ENCODE measurements around the gene COL26A1.
A peak's percentile ranks its signal among the peaks of the same experiment; 100 is the strongest.
"Not testable (repeated sequence)": the region's sequence is repeated elsewhere in the genome, so short reads cannot be mapped to it uniquely, and the experiment has no call there.

Gene COL26A1

DNA sequence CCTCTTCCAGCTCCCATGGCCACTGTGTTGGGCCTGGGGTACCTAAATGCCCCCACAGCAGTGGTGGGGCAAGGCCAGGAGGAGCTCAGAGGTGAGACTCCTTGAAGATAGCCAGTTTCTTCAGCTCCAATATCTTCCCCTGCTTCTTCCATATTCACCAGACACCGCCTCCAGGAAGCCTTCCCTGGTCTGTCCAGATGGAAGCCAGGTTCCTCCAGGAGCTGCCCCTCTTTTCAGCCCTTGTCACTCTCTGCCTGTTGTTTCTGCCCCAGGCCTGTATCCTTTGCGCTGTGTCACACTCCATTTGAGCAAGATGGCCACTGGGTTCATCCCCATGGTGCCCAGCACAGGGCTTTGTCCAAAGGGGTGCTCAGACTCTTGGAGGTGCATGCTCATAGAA, 138.7 kb downstream of the COL26A1 start:
- no peak for DNase-seq (ENCODE audit: low spot score)

DNA sequence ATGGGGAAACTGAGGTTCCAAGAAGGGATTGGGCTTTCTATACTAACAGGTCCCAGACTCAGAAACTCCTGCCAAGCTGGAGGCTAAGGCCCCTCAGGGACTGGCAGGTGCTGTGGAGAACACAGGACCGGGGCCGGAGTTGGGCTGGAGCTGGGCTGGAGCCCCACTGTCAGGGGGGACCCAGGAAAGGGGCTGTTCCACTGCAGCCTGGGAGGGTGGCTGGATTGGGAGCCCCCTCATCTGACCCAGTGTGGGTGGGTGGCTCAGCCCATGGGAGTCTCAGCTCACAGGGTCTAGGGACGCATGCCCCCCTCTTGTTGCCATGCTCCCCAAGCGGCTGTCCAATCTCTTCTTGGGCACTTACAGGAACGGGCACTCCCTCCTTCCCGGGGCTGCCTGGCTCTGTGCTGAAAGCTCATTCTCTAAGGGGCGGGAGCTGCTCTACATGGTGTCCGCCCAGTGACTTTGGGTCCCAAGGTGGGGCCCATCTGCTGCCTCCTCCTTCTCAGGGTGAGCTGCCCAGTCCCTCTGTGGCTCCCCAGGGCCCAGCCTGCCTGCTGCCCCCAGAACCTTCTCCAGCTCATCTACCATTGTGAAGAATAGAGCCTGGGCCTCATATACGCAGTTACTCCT, 139.9 kb downstream of the COL26A1 start:
- DNase-seq (ENCODE audit: low spot score) = no peak

DNA sequence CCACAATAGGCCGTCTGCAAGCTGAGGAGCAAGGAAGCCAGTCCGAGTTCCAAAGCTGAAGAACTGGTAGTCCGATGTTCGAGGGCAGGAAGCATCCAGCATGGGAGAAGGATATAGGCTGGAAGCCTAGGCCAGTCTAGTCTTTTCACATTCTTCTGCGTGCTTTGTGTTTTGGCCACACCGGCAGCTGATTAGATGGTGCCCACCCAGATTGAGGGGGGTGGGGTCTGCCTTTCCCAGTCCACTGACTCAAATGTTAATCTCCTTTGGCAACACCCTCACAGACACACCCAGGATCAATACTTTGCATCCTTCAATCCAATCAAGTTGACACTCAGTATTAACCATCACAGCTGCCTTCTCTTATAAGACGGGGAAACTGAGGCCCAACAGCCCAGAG, 142.8 kb downstream of the COL26A1 start:
- not testable (repeated sequence) for DNase-seq (ENCODE audit: low spot score)

DNA sequence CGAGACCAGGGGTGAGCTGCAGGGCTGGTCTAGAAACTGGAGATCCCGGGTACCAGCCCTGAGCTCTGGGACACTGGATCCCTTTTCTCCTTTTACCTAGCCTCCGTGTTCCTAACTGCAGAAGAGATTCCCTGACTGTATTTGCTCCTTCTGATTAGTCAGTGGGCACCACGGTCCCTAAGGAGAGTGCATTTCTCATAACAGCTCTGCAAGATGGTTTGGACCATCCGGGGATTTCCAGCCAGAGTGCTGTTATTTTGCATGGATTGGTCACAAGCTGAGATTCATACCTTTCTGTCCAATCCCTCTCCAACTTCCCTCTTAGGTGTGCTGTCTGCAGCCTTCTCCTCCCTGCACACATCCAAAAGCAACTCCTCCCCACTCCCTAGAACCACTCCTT, 143.9 kb downstream of the COL26A1 start:
- DNase-seq (ENCODE audit: low spot score) = no peak

DNA sequence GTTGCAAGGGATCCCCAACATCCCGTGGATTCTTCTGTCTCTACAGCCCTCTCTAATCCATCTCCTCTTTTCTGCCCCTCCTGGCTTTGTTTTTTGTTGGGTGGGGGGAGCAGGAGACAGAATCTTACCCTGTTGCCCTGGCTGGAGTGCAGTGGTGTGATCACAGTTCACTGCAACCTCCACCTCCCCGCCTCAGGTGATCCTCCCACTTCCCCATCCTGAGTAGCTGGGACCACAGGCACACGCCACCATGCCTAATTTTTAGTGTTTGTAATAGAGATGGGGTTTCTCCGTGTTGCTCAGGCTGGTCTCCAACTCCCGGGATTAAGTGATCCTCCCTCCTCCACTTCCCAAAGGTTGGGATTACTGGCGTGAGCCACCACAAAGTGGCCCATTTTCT, 144.7 kb downstream of the COL26A1 start:
- no peak for DNase-seq (ENCODE audit: low spot score)

DNA sequence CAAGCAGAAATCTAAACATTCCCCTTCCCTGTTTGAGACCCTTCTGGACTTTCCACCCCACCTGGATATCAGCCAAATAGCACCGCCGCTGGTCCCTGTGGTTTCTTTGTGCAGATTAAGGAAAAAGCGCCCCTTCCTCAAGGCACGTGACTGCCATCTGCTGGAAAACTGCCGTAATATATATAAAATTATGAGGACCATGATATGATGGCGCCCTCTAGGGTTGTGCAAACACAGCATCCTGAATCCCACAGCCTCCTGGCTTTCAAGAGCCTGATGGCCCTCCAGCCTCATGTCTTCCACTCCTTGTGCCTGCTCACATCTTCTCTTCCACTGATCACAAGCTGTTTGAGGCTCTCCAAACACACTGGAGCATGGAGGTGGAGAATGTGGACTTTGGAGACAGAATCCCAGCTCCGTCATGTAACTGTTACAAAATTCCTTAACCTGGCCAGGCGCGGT, 145.1 kb downstream of the COL26A1 start:
- DNase-seq (ENCODE audit: low spot score) = peak; percentile 74

DNA sequence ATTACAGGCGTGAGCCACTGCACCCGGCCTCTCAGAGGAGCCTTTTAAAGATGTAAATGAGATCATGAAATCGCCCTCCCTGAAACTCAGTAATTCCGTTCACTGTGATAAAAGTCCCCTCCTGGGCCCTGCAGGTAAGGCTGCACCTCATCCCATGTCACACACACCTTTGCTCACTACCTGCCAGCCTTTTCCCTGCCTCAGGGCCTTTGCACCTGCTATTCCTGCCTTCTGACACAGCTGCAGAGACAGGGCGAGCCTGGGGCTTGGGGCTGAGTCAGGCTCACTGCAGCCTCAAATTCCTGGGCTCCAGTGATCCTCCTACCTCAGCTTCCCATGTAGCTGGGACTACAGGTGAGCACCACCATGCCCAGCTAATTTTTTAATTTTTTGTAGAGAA, 147.6 kb downstream of the COL26A1 start:
- DNase-seq (ENCODE audit: low spot score) = no peak

DNA sequence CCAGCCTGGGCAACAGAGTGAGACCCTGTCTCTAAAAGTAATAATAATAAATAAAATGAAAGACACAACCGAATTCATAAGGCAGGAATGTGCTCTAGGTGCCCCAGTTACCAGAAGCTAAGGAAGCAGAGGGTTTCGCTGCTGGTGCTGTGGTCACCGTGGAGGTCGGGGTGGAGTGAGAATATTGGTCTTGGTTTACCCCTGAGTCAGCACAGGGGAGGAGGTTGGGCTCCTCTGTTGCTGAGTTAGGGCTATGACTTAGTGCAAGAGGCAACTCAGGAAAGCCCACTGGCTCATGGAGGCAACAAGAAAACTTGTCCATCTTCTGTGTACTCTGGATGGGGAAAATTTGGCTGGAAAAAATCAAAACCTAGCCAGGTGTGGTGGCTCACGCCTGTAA, 149.3 kb downstream of the COL26A1 start:
- no peak for DNase-seq (ENCODE audit: low spot score)

DNA sequence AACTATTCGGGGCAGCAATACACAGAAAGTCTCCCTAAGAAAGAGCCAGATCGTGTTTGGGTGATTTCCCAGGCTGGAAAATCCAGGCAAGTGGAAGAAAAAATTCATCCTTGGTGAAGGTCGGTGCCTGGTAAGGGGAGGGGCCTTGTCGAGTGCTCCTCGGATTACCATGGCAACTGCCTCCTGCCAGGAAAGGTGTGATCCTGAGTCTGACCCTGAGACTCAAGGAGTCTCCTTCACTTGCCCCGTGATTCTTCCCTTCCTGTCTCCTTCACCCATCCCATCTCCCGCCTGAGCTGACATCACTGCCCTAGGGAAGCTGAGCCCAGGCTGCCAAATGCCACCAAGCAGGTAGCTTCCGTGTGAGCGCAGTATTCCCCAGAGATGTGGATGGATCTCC, 154.2 kb downstream of the COL26A1 start:
- no peak for DNase-seq (ENCODE audit: low spot score)

DNA sequence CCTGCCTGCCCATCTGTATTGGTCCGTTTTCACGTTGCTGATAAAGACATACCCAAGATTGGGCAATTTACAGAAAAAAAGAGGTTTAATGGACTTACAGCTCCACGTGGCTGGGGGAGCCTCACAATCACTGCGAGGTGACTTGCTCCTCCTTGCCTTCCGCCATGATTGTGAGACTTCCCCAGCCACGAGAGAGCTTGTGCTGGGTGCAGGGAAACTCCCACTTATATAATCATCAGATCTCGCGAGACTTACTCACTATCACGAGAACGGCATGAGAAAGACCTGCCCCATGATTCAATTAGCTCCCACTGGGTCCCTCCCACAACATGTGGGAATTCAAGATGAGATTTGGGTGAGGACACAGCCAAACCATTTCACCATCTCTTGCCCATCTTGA, 154.6 kb downstream of the COL26A1 start:
- no peak for DNase-seq (ENCODE audit: low spot score)

DNA sequence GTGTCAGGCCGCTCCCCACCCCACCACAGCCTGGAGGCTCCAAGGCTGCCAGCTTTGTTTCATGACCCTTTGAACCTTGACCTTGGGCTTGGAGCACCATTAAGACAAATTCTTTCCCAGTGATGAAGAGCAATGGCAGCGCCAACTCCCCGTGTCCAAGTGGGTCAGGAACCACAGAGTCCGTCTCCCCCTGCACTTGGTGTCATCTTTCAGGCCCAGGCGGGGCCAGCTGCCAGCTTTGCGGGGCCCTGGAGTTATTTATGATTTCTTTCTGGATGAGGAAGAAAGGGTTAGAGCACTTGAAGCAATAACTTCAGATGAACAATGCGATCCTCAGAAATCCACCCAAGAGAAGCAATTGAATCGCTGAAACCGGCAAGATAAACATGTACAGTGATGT, 155.7 kb downstream of the COL26A1 start:
- no peak for DNase-seq (ENCODE audit: low spot score)

DNA sequence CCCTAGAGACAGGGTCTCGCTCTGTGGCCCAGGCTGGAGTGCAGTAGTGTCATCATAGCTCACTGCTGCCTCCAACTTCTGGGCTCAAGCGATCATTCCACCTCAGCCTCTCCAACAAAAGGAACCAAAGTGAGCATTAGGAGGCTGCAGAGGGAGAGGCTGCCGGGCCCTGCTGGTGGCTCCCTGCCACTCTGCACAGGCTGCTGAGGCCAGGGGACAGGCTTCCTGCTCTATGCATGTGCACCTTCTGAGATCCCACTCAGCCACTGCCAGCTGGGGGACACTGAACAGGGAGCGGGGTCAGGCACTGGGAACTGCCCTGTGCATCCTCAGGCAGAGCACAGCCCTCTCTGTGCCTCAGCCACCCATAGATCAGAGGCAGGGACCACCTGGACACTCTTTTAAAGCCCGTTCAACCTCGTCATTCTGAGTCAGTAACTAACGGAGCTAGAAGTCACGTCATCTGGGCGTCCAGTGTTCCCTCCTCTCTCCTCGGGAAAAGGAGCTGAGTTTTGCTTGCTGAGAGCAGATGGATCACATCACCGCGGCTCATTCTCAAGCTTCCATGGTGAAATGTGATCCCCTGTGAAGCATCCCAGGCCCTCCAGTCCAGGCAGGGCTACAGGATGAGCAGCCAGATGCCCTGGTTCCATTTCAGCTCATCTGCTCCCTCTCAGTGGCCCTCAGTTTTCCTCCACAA, 156.8 kb downstream of the COL26A1 start:
- no peak for DNase-seq (ENCODE audit: low spot score)

DNA sequence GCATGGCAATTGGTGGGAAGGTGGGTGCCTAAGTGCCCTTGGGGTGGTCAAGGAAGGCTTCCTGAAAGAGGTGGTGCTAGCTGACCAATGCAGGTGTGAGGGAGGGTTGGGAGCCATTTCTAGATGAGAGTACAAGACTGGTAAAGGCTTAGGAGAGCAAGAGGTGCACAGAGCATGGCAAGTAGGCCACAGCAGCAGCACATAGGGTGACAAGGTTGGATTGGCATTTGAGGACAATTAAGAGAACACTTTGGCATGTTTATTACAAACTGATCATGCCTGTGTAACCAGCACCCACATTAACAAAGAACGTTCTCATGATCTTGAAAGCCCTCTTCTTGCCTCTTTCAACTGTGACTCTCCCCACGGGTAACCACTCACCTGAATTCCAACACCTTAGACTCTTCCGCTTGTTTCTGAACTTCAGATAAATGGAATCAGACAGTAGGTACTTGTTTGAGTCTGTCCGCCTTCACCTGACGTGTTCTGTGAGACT, 158.8 kb downstream of the COL26A1 start:
- no peak for DNase-seq (ENCODE audit: low spot score)

DNA sequence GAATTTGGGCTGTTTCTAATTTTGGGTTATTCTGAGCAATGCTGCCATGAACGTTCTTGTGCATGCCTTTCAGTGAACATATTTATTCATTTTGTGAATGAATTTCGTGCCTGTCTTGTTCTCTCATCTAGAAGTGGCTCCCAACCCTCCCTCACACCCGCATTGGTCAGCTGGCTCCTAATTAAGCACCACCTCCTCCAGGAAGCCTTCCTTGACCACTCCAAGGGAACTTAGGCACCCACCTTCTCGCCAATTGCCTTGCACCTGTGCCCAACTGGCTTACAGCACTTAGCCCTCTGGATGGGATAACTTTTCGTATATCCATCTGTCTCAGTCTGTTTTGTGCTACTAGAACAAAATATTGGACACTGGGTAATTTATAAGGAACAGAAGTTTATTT, 159.3 kb downstream of the COL26A1 start:
- DNase-seq (ENCODE audit: low spot score) = no peak

DNA sequence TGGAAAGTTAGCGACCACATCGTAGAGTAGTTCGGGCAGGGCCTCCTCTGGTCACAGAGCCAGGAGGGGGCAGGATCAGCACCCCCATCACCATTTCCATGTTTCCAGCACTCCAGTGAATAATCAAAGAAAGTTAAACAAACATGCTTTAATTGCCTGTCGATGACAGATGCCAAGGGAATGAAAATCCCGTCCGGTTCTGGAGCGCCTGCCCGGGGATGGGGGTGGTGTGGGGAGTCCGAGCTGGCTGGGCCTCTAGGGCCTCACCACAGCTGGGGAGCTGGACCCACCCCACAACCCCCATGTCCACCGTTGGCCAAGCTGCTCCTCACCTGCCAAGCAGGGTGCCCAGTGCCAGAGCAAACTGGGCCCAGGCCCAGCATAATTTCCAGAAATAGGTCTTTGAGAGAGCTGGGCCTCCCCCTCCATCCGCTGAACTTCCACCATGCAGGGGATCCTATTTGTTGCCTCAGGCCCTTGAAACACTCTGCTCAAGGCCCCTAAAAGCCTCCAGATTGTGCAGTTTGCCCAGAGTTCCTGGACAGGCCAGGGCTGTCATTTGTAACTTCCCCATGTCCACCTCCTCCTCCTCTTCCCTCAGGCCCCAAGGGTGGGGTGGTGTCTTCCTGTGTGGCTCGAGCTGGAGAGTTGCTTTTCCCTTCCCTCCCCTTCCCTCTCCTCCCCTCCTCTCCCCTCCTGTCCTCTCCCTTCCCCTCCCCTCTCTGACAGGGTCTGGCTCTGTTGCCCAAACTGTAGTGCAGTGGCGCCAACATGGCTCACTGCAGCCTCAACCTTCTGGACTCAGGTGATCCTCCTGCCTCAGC, 165.4 kb downstream of the COL26A1 start:
- no peak for DNase-seq (ENCODE audit: low spot score)

DNA sequence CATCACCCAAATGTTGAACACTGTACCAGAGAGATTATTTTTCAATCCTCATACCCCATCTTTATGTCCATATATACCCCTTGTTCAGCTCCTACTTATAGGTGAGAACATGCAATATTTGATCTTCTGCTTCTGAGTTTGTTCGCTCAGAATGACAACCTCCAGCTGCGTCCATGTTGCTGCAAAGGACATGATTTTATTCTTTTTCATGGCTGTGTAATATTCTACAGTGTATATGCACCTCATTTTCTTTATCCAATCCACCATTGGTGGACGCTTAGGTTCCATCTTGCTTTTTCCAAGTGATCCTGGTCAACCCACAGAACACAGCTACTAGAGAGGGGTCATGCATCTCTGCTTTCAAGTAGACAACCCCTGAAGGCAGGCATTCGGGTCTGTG, 166.9 kb downstream of the COL26A1 start:
- no peak for DNase-seq (ENCODE audit: low spot score)

DNA sequence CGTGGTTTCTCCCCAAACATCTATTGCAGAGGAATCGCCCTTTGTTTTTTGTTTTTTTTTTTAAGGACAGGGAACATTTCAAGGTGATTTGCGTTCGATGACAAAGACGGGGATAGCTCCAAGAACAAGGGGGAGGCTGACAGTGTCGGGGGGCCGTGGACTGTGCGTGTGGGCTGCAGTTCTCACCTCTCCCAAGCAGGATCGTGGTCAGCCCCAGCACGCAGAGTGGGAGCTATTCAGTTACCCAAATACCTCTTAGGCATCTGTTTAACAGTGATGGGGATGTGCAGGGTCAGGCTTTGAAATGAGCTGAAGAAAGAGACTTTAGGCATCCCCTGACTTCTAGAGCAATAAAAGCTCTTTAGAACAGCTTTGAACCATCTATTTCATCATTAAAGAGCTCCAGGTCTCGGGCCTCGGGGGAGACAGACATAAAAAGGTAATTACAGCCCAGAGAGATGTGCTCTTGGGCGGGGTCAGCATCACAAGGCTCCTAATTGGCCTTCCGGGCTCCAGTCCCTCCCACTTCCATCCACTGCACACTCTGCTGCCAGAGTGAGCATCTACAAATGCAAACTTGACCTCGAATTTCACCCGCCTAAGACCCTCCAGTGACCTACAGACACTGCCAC, 169.2 kb downstream of the COL26A1 start:
- no peak for DNase-seq (ENCODE audit: low spot score)

DNA sequence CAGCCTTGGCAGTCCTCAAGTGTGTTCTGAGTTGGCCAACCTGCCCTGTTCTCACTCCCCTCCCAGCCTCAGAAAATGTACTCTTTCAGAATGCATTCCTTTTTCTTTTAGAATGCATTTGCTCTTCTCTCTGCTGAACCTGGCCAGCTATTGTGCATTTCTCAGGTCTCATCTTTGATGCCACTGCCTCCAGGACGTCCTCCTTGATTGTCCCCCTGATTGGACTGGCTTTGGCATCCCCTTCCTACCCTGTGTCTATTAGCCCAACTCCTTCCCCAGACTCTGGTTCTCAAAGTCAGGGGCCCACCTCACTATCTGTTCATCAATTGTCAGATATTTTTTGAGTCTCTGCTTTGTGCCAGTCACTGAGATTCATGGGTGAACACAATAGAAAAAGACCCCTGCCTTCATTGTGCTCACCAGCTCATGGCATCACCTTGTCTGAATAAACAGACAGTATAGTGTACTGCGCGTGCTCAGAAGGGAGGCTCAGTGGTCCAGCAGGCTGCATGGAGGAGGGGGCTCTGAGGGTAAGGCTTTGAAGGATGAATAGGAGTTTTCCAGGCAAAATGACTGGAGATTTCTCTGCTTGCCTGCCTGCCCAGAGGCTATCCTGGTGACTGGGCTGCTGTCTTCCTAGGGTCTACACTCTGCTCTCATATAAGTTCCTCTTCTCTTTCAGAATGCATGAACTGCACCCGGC, 169.9 kb downstream of the COL26A1 start:
- DNase-seq (ENCODE audit: low spot score) = no peak

DNA sequence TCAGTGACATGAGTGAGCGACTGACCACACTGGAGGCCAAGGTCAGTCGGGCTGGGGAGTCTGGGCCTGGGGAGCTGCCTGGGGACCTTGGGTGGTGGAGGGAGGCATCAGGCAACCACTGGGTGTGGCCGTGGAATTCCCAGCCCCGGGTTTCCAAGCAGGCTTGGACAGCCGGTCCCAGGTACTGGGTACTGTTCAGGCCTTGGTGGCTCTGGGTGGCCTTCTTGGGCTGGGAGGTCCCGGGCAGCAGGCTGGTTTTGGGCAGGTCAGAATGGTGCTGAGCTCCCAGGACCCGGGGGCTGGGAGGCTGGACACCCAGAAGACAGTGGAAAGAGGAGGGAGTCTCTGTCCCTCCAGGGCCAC, 170.4 kb downstream of the COL26A1 start:
- no peak for DNase-seq (ENCODE audit: low spot score)

DNA sequence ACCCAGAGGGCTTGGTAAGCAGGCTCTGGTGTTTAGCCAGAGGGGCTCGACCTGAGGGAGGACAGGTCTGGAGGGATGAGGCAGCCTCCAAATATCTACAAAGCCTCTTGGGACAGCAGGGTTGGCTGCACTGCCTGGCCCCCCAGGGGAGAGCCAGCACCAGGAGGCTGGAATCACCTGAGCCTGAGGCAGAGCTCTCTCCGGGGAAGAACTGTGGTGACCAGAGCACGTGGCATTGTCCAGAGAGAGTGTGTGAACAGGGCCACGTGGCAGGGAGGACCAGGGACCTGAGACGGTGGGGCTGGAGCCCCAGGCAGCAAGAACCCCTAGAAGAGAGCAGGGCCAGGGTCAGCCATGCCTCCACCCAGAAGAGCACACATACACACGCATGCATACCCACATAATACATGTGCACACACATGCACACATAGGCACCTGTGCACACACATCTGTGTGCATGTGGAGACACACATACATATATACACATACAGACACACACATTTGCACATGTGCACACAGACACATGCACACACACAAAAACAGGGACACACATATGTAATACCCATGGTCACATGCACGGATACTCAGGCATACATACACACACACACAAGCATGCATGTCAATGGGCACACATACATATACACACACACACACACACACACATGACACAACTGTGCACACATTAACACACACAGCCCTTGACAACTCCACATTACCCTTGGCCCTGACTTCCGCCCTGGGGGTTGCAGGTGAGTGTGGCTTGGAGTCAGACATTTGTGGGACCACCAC, 171.5 kb downstream of the COL26A1 start:
- DNase-seq (ENCODE audit: low spot score) = no peak

DNA sequence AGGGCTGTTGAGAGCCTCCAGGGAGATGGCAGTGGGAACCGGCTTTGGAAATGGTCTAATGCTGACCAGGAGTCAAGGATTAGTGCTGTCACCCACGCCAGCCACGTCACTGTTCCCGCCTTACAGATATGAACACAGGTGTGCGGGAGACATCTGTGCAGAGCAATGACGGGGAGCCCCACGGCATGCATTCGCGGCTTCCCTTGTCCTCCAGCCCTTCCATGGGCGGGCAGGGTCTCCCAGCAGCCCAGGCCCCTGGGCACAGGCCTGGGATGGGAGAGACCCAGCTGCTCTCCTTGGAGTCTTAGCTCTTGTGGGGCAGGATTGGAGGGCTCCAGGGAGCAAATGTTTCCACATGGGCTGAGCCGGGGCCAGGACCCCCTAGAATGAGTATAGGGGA, 172.2 kb downstream of the COL26A1 start:
- DNase-seq (ENCODE audit: low spot score) = no peak

All from cerebellar cortex (tissue), 1 donor.